ENCODE measurements around the gene SFPQ. TPM values are rescaled to one million over a fixed set of nuclear protein-coding genes. Genes with fewer than 3 reads are reported as not detected.

SFPQ gene
- total RNA-seq, 1 donor = 510 TPM

Other genes with a start within 250 kb of the SFPQ start
- gene TMEM35B, start 207.8 kb downstream of the SFPQ start, total RNA-seq = 4.3 TPM
- 21.7 TPM for gene ZMYM6, start 161.2 kb downstream of the SFPQ start, total RNA-seq
- 17.3 TPM for gene ZMYM1, start 113.8 kb downstream of the SFPQ start, total RNA-seq
- gene ZMYM4, start 75.6 kb upstream of the SFPQ start, total RNA-seq = 31.0 TPM

All from mononuclear cell (primary cell).